IMR-90 (cell line): ENCODE results near the gene KIF3A. TPM values are rescaled to one million over a fixed set of nuclear protein-coding genes. Genes with fewer than 3 reads are reported as not detected.
"Not testable (repeated sequence)": the region's sequence is repeated elsewhere in the genome, so short reads cannot be mapped to it uniquely, and the experiment has no call there.

Experiments used
- ATAC-seq: fragments of 200-7000 bp; cut with Tn5 transposase; 2 replicates; pipeline ENCODE4 v1.9.1; 2020; ENCODE audit warnings: low read depth, mild to moderate bottlenecking, moderate library complexity
- BruUV-seq: library from RNA; stranded (reverse); fragments of 400-500 nt; replicated peaks from 2 replicates; lab custom pipeline; 2021; lab: Mats Ljungman, UMichigan
- CTCF ChIA-PET: fragments of 300-600 bp; formaldehyde crosslinking; extraction: SDS; loops from one replicate; lab custom pipeline; 2021; ENCODE audit warnings: antibody characterized with exemption; lab: Yijun Ruan, JAX
- POLR2A ChIA-PET: fragments of 300-600 bp; sonication (Branson Sonifier 250); formaldehyde crosslinking; loops from one replicate; lab custom pipeline; 2022; ENCODE audit warnings: antibody characterized with exemption; ENCODE audit not compliant: unreplicated experiment; lab: Charles Lee
- DNase-seq: peaks from one replicate; pipeline ENCODE4 v3.0.0; 2013
- H2AFZ ChIP-seq: replicated peaks from 2 replicates; pipeline ENCODE3; 2013; ENCODE audit warnings: low read length, mild to moderate bottlenecking; ENCODE audit not compliant: poor library complexity
- H2AK5ac ChIP-seq: 2 replicates; pipeline ENCODE4 v1.6.1; 2013; ENCODE audit warnings: low read depth, low read length, inconsistent platforms
- H2AK9ac ChIP-seq: replicated peaks from 2 replicates; pipeline ENCODE3; 2013; ENCODE audit warnings: mild to moderate bottlenecking, low read depth, low read length, moderate library complexity; ENCODE audit not compliant: poor library complexity
- H2BK120ac ChIP-seq: 2 replicates; pipeline ENCODE4 v1.6.1; 2013; ENCODE audit warnings: low read depth, low read length, inconsistent platforms
- H2BK15ac ChIP-seq: 3 replicates; pipeline ENCODE4 v1.6.1; 2013; ENCODE audit warnings: low read depth, low read length, inconsistent platforms
- H2BK20ac ChIP-seq: 2 replicates; pipeline ENCODE4 v1.6.1; 2013; ENCODE audit warnings: low read depth, mild to moderate bottlenecking, inconsistent platforms, low read length, moderate library complexity
- H2BK5ac ChIP-seq: 2 replicates; pipeline ENCODE4 v1.6.1; 2013; ENCODE audit warnings: mild to moderate bottlenecking, low read depth, low read length, inconsistent platforms; ENCODE audit not compliant: poor library complexity, severe bottlenecking
- H3K14ac ChIP-seq: replicated peaks from 2 replicates; pipeline ENCODE4 v1.6.1; 2013; ENCODE audit warnings: low read depth, low read length, inconsistent platforms
- H3K18ac ChIP-seq: 2 replicates; pipeline ENCODE4 v1.6.1; 2013; ENCODE audit warnings: low read depth, low read length, control low read depth
- H3K23ac ChIP-seq: 2 replicates; pipeline ENCODE4 v1.6.1; 2013; ENCODE audit warnings: low read depth, low read length, inconsistent platforms
- H3K27ac ChIP-seq: 2 replicates; pipeline ENCODE4 v1.5.1; 2013; ENCODE audit warnings: mild to moderate bottlenecking, control low read depth, low read length; ENCODE audit not compliant: insufficient read depth
- H3K27me3 ChIP-seq: 2 replicates; pipeline ENCODE4 v1.6.1; 2013; ENCODE audit warnings: low read length; ENCODE audit not compliant: control insufficient read depth, insufficient read depth
- H3K36me3 ChIP-seq: 2 replicates; pipeline ENCODE4 v1.6.1; 2013; ENCODE audit warnings: low read length, mixed read lengths; ENCODE audit not compliant: control insufficient read depth, insufficient read depth
- H3K4ac ChIP-seq: 2 replicates; pipeline ENCODE4 v1.6.1; 2013; ENCODE audit warnings: low read depth, low read length, inconsistent platforms
- H3K4me1 ChIP-seq: 2 replicates; pipeline ENCODE4 v1.6.1; 2013; ENCODE audit warnings: low read length, mixed read lengths; ENCODE audit not compliant: control insufficient read depth, insufficient read depth
- H3K4me2 ChIP-seq: 2 replicates; pipeline ENCODE4 v1.6.1; 2013; ENCODE audit warnings: low read depth, mild to moderate bottlenecking, control low read depth, low read length, moderate library complexity
- H3K4me3 ChIP-seq: 2 replicates; pipeline ENCODE4 v1.5.1; 2013; ENCODE audit warnings: low read depth, mild to moderate bottlenecking, control low read depth, low read length, moderate library complexity; ENCODE audit not compliant: insufficient read depth
- H3K56ac ChIP-seq: 2 replicates; pipeline ENCODE4 v1.6.1; 2013; ENCODE audit warnings: low read length, inconsistent platforms; ENCODE audit not compliant: insufficient read depth; ENCODE audit errors: extremely low read depth
- H3K79me1 ChIP-seq, 2 experiments: 2 replicates each; pipeline ENCODE4 v1.6.1; 2013; ENCODE audit warnings: low read length in 2 of 2, inconsistent platforms in 1 of 2, low read depth in 1 of 2
- H3K9ac ChIP-seq: 2 replicates; pipeline ENCODE4 v1.6.1; 2013; ENCODE audit warnings: low read depth, low read length, control low read depth
- H3K9me1 ChIP-seq: 2 replicates; pipeline ENCODE4 v1.6.1; 2013; ENCODE audit warnings: low read length, inconsistent platforms; ENCODE audit not compliant: insufficient read depth
- H3K9me3 ChIP-seq: 2 replicates; pipeline ENCODE4 v1.6.1; 2013; ENCODE audit warnings: low read length; ENCODE audit not compliant: control insufficient read depth, insufficient read depth
- H4K20me1 ChIP-seq: 2 replicates; pipeline ENCODE4 v1.6.1; 2013; ENCODE audit warnings: low read length, inconsistent platforms; ENCODE audit not compliant: insufficient read depth
- H4K5ac ChIP-seq: 2 replicates; pipeline ENCODE4 v1.6.1; 2013; ENCODE audit warnings: mild to moderate bottlenecking, low read depth, low read length, control low read depth
- H4K8ac ChIP-seq, 2 experiments: 2 replicates each; pipeline ENCODE4 v1.6.1; 2013; ENCODE audit warnings: low read depth in 2 of 2, low read length in 2 of 2, control low read depth in 1 of 2, inconsistent platforms in 1 of 2
- H4K91ac ChIP-seq: 2 replicates; pipeline ENCODE4 v1.6.1; 2013; ENCODE audit warnings: low read depth, low read length, inconsistent platforms; ENCODE audit not compliant: insufficient read depth
- CEBPB ChIP-seq: IDR thresholded peaks from 2 replicates; pipeline ENCODE4 v1.6.1; 2012; ENCODE audit warnings: low read depth, low read length, improper control_type of control experiment
- POLR2A ChIP-seq: IDR thresholded peaks from 2 replicates; pipeline ENCODE4 v1.6.1; 2012; ENCODE audit warnings: mild to moderate bottlenecking, low read depth, low read length
- WGBS, 2 experiments: methylation state at CpG; one replicate each; pipeline versions ENCODE4 v1.1.5 to v1.1.7; 2013; ENCODE audit warnings: missing lambda C conversion rate in 2 of 2; ENCODE audit not compliant: insufficient read length in 1 of 2; ENCODE audit errors: extremely low coverage in 2 of 2; 5-methylcytosine and 5-hydroxymethylcytosine counted together
- dilution Hi-C: fragments of 300-500 bp; cut with HindIII; formaldehyde crosslinking; loops from one replicate; pipeline ENCODE4 v1.14.3; 2018; ENCODE audit warnings: low sequenced_read_pairs; ENCODE audit not compliant: unreplicated experiment
- in situ Hi-C: fragments of 300-500 bp; cut with MboI; formaldehyde crosslinking; loops from 3 replicates; pipeline ENCODE4 v1.14.3; 2019; ENCODE audit warnings: low sequenced_read_pairs, inconsistent platforms, mixed read lengths
- intact Hi-C: fragments of 100-400 bp; cut with micrococcal nuclease; formaldehyde crosslinking; loops from 2 replicates; pipeline ENCODE4 v1.10.0; 2022
- polyA plus RNA-seq, 3 experiments: library from polyadenylated mRNA; depleted of rRNA; stranded (reverse); fragments of >200 nt; gene quantifications; 2 replicates each; pipeline ENCODE4 v1.2.3, GENCODE V29; 2012; ENCODE audit warnings: low replicate concordance in 1 of 3
- total RNA-seq: library from RNA; depleted of rRNA; stranded (reverse); fragments of >200 nt; gene quantifications from 2 replicates; pipeline ENCODE4 v1.2.3, GENCODE V29; 2012

The KIF3A gene
- total and polyA plus RNA-seq, 2 of the 4 experiments (the other 2 are of a cell fraction): 4.3 to 4.5 TPM

- no peak overlapping the region for H3K4me2 ChIP-seq
- ChIA-PET CTCF (no interaction called here), POLR2A (no interaction called here)
- no peak overlapping the region for H2BK120ac ChIP-seq
- no peak overlapping the region for H2BK20ac ChIP-seq
- no TSS peak for BruUV-seq
- H3K14ac ChIP-seq: no peak overlapping the region
- H4K91ac ChIP-seq: no peak overlapping the region
- H3K36me3 ChIP-seq: 0 out of 2 replicates have a peak, but pooled peaks cover 3% of the 10 kb centered on the region
- intact Hi-C loops (no loop called here), dilution Hi-C loops (no loop called here), in situ Hi-C loops (no loop called here)
- H2AK9ac ChIP-seq: no peak overlapping the region
- no peak overlapping the region for H3K23ac ChIP-seq
- no peak overlapping the region for H4K8ac ChIP-seq
- H3K4me3 ChIP-seq: no peak overlapping the region
- TF ChIP-seq CEBPB (peak; percentile 43; the same call in 1 of the 2 replicates), POLR2A (no peak)
- no peaks in the 10 kb centered on the region for H4K20me1 ChIP-seq
- H2BK5ac ChIP-seq: no peak overlapping the region
- no peak overlapping the region for H3K18ac ChIP-seq
- no peak overlapping the region for H2AFZ ChIP-seq
- 0 out of 2 replicates have a peak, but pooled peaks cover 7% of the 10 kb centered on the region for H3K9me1 ChIP-seq
- DNase-seq: no peak
- no peak overlapping the region for H2BK15ac ChIP-seq
- no peak overlapping the region for H3K27ac ChIP-seq
- no peak for ATAC-seq
- H3K79me1 ChIP-seq: no peaks in the 10 kb centered on the region
- no peaks in the 10 kb centered on the region for H3K9me3 ChIP-seq
- no peak overlapping the region for H3K4ac ChIP-seq
- no peak overlapping the region for H3K9ac ChIP-seq
- no peaks in the 10 kb centered on the region; the same call in 1 of the 2 replicates for H3K4me1 ChIP-seq
- H2AK5ac ChIP-seq: no peak overlapping the region
- H4K5ac ChIP-seq: no peak overlapping the region
- no peaks in the 10 kb centered on the region for H3K27me3 ChIP-seq
- no peak overlapping the region for H3K56ac ChIP-seq
Observed at GRCh38 chr5:132692632-132692967, 44.7 kb downstream of the KIF3A start.

GRCh38 chr5:132691755-132692631, 45.4 kb downstream of the KIF3A start:
- H3K14ac ChIP-seq, H4K91ac ChIP-seq, POLR2A ChIA-PET, H3K36me3 ChIP-seq, H3K56ac ChIP-seq, H4K5ac ChIP-seq, H3K27me3 ChIP-seq, H3K27ac ChIP-seq, dilution Hi-C loops, DNase-seq, H2AK9ac ChIP-seq, H2BK120ac ChIP-seq, H4K20me1 ChIP-seq, H2BK20ac ChIP-seq, H3K4me2 ChIP-seq, H3K23ac ChIP-seq, H3K9ac ChIP-seq, H2BK5ac ChIP-seq, H3K4me3 ChIP-seq, in situ Hi-C loops, H2BK15ac ChIP-seq, H3K4ac ChIP-seq, H3K18ac ChIP-seq, H2AFZ ChIP-seq, H3K79me1 ChIP-seq, H4K8ac ChIP-seq, H3K9me1 ChIP-seq, BruUV-seq, H2AK5ac ChIP-seq, intact Hi-C loops, H3K4me1 ChIP-seq, H3K9me3 ChIP-seq, ATAC-seq: not testable (repeated sequence)
- CTCF ChIA-PET: interaction anchor here (0.6 kb wide), 1 partner anchor 47 kb away, joined by 3 read pairs; no protein-coding TSS in a partner anchor
- WGBS, 2 experiments: no CpG with 5 or more reads among the region's 5 CpGs
